Ecto neural progenitor cell (in vitro differentiated cells): ENCODE measurements around the gene NRM.

Source experiments
- DNase-seq: peaks from one replicate; pipeline ENCODE4 v3.0.0-alpha.2; 2018; ENCODE audit warnings: low spot score

Gene NRM

DNA sequence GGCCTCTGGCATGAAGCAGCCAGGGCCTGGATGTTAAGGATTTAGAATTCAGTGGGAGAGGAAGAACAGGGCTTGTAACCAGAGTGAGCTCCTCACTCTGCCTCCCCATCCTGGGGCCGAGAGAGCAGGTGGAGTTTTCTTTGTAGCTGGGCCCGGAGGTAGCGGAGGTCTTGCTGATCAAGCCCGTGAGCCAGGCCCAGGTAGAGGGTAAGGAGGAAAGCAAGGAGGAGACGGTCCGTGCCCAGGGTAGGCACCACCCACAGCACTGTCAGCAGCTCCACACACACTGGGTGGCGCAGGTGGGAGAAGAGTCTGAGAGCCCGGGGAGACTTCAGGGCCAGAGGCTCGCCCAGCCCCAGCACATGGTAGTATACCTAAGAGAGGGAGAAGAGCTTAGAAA is 2.2 kb downstream of the NRM start:
- no peak for DNase-seq

DNA sequence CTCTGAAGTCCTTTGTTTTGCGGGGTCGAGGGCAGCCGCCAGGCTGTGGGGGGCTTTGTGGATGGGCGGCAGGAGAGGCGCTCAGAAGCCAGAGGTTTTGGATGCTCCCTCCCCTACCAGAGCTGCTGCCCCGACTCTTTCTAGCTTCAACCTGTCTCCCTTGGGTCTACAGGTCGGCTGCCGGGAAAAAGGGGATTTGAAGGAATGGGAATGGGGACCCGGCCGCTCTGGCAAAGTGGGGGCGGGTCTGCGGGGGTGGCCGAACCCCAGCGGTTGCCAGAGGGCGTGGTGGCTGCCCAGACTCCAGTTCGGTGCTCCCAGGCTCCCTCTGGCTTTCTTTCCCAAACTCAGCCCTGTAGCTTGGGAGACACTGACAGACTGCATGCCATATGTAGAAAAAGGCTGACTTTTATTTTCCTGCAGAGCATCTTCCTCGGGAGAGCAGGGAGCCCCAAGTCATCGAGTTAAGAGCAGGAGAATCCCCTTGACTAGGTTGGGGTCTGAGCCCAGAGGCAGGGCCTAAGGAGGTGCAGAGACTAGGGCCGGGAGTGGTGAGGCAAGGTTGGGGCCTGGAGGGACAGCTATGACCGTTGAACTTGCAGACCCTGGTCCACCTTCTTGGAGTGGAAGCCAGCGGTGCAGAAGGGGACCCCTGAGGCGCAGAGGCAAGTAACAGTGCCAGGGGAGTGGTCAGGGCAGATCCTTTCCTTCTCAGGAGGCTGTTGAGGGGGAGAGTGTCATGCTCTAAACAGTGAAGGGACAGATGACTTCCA is 2.9 kb downstream of the NRM start:
- DNase-seq, result no peak

DNA sequence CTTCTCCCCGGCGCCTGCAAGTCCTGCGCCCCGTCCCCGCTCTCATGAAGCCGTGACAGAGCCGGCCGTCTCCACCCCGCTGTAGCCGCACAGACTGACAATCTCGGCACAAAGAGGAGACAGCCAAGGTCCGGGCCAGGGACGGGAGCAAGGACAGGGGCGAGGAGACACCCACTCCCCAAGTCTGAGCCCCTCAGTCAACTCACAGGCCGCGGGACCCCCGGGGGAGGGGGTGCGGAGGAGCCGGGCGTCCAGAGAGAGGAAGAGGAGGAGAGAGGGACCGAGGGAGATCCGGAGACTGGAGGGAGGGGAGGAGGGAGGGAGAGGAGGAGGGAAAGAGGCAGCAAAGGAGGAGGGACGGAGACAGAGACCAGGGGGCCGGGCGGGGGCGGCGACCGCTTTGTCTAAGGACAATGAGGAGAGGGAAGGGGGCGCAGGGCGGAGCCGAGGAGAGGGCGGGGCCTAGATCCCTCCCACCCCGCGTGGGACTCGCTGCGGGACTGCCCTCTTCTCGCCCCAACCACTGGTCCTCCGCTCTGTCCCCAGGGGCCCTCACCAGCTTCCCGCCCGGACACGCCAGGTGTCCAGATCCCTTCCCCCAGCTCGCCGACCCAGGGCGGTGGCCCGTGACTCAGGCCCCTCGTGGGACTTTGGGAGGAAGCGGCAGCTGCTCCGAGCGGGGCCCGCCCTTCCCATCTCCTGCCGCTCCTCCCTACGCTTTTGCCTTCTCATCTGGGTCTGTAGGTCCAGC is 3.7 kb downstream of the NRM start:
- DNase-seq, result peak; percentile 92

DNA sequence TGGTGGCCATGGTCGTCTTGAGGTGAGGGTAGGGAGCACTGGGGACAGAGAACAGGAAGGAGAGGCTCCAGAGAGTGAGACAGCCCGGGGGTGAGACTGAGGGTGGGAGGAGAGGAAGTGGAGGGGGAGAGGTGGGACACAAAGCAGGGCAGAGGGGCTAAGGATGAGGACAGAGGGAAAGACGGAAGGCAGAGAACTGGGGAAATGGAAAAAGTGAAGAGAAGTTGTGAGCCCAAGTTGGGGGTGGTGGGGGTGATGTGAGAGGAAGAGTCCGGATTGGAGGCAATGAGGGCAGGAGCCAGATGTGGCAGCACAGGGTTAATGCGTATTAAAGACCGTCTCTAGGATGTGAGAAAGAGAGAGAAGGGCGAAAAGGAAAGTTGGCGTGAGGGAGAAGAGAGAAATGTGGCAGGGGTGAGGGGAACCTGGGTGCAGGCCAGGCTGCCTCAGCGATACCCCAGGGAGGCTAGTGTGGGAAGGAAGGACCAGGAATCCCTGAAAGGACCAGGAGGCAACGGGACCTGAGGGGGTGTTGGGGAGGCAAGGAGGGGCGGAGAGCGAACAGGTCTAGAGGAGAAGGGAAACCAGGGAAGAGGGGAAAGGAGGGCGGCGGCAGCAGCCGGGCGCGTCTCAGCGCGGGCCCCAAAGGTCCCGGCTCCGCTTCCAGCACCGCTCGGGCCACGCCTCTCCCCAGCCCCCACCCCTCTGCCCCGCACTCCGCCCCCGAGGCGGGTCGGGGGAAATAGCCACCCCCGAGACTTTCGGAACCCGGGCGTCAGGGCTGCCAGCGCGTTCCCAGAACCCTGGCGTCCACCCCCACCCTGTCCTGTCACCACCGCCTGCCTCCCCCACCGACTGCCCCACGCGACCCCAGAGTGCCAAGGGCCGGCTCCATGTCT is 4.5 kb downstream of the NRM start, which contains the start of gene PPP1R18:
TSS of gene PPP1R18 (minus strand) at position 637 of the 899 bp plus-strand sequence. CDS start at position 10, 627 bp downstream.
- DNase-seq, result no peak

- no peak for DNase-seq
Measured at GRCh38 chr6:30685157-30686008, 5.4 kb downstream of the NRM start.

DNA sequence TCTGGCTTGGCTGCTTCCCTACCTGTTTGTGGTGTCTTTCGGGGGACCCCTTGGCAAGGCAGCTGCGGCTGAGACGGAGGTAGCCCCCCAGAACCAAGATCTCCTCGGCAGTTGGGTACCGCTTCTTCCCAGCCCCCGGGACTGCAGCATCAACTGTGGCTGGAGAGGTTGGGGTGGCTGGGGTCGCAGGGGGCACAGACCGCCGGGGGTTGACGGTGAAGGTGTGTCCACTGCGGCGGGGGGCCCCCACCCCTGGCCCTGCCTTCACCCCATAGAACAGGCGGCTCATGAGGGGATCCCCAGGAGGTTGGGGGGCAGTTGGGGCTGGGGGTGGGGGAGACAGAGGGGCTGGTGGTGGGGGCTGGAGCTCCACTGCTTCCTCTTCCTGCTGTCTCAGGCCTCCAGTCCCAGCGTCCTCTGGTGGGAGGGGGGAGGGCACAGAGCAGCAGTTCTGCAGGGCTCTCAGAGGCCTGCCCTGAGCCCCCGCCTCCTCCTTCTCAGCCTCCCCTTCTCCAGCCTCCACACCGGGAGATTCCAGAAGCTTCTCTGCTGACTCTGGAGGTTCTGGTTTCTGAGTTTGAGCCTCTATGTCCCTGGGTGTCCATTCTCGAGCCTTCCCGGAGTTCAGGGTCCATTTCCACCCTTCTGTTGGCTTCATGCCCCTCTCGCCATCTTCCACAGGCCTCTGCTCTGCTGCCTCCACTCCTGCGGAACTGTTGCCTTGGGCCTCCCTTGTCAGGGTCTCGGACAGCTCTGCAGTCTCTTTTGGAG is 6.2 kb downstream of the NRM start:
- DNase-seq, result no peak

- DNase-seq, result no peak
Measured at GRCh38 chr6:30683980-30684338, 6.8 kb downstream of the NRM start.

- DNase-seq, result no peak
Measured at GRCh38 chr6:30683183-30683979, 7.4 kb downstream of the NRM start.

GRCh38 chr6:30682143-30683117 is 8.4 kb downstream of the NRM start:
- no peak for DNase-seq

DNA sequence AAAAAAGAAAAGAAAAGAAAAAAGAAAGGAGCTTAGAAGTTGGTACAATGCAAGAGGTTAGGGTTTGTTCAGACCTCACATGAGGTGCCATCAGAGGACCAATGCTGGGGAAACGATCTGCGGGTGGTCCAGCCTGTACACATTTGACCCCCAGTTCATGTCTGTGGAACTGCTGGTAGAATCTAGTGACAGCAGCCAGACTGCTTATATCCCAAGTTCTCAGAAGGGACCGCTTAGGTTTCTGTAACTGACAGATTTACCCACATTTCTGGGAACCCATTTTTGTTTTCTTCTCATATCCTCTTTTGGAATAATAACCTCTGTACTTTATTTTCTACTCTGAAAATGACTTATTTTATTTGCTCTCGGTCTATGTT is 9.0 kb downstream of the NRM start:
- DNase-seq, result no peak

DNA sequence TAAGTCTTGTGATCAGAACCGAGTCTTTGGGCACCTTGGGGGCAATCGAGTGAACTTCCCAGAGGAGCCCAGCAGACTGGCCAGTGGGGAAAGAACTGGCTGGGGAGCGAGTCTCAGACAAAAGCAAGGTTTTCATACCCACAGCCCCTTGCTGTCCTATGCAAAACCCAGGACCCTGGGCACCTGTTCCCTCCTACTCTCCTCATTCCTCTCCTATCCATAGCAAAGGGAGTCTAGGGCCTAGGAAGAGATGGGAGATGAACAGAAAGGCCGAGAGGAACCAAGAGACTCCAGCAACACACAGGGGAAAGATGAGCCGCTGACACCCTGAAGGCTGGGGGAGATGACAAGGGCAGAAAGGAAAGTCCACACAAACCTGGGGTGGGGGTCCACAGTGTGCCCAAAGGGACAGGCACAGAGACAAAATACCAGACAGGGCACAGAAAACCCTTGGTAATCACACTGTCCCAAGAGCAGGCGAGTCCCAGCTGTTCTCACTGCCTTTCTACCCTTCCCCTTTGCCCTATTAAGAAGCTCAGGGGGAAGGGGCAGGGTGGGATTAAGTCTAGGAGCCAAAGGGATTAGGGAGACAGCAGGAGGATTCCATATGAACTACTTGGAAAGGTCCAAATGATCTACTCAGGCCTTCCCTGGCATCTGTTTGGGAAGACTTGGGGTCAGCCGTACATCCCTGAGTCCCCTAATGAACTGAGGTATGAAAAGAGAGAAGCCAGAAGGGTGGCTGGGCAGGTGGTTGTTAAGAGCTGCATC is 10.8 kb downstream of the NRM start:
- no peak for DNase-seq

DNA sequence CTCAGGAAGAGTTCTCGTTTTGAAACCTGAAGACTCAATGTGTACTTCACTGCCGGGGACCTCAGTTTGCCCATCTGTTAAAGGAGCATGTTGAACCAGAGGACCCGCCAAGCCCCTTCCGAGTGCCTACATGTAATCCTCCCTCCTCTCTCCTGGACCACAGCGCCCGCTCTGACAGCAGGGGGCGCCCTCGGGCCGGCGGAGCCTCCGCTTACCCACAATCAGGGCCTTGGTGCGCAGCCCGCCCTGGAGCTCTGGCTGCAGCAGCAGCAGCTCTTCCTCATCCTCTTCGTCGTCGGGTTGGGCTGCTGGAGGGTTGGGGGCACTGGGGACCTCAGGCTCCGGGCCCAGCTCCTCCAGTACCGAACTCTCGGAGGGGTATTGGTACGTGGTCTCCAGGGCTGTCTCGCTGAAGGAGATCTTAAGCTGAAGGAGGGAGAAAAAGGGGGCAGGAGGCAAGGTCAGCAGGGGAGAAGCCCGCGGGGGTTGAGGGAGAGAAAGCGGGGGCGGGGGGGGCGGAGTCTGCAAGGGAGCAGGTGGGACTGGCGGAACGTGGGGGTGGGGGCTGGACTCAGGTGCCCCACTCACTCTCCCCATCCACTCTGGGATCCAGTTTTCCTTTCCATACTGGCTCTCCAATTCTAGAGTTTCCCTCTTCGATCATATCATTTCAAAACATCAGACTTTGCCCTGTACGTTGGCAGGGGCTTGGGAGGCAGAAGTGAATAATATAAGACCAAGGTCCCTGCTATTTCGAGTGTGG is 11.6 kb downstream of the NRM start:
- peak; percentile 91 for DNase-seq

DNA sequence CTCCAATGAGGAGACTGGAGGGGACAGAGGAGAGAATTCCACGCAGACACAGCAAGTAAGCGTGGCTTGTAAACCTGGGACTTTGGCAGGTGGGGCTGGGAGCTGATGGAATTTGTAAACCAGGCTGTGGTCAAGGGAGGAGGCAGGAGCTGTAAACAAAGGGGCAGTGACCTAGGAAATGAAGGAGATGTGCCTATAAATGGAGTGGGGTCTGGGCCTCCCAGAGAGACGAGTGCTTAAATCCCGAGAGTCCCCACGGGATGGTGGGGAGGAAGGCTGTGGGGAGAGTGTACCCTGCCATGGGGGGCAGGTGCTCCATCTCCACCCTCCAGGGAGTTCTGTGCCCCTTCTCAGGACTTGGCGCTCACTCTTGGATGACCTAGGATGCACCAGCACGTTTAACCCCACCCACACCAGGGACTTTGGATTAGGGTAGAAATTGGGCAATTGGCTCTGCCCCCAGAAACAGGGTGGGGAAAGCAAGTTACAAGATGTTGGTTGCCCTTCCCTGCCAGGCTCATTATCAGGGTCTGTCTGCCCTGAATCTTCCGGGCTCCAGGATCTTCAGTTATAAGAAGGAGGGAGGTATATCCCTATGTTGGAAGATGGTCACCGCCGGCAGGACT is 14.0 kb downstream of the NRM start:
- no peak for DNase-seq

DNA sequence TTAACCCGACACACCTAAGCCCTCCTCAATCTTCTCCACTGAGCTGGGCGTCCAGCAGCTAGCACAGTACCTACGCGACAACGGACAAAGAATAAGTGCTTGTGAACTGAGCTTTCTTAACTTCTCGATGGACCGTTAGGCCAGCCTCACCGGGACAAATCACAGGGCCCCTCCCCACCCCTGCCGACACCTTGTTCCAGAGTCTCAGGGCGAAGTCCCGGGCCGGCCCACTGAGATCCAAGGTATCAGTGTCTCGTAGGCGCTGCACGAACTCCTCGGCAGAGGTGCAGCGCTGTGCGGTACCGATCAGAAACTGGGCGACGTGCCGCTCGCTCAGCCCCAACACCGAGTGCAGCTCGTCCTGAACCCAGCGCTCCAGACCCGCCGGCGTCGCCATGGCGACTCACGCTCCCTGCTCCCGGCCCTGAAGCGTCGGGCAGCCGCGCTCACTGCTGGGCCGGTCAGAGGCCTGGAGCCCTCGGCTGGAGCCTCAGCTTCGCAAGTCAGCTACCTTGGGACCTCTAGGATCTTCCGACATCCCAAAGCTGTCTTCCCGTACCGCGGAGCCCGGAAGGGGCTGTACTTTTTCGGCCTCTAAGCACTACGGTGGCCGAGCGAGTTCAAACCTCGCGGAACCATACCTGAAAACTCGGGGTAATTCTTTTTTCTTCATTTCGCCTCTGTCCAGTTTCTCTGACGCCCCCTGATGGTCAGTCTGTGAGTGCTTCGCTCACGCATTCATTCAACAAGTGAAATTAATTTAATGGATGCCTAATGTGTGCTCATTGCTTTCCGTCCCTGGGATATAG is 18.1 kb downstream of the NRM start, which contains the start of gene DHX16:
TSS of gene DHX16 (minus strand) at position 562 of the 809 bp plus-strand sequence. CDS start at position 397, 165 bp downstream.
- DNase-seq, result peak; percentile 93

DNA sequence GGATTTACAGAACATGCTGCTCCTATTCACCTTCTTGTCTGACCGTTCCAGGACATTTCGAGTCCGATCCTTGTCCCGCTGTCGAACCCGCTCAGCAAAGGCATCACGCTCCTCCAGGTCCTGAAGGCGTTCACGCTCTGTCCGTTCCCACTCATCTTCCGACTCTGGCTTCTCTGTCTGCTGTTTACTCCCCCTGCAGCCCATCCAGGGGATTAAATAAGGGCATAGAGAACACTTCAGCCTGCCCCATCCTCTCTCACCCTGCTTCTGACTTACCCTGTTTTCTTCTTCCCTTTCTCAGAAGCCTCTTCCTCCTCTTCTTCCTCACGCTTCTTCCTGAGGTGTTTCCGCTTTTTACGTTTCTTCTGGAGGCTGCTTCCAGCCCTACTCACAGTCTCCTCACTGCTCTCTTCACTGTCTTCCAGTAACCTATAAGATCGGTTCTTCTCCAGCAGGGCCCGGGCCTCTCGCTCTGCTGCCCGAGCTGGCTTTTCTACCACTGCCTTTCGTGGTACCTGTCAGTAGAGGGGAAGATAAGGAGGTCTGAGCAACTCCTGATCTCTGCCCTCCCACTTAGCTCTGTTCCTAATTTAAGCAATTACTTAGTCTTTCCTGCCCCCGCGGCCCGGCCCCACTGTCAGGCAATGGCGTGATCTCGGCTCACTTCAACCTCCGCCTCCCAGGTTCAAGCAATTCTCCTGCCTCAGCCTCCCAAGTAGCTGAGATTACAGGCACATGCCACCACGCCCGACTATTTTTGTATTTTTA is 19.8 kb downstream of the NRM start:
- no peak for DNase-seq
